ENCODE data around the gene TMEM143.

TMEM143 gene

DNA sequence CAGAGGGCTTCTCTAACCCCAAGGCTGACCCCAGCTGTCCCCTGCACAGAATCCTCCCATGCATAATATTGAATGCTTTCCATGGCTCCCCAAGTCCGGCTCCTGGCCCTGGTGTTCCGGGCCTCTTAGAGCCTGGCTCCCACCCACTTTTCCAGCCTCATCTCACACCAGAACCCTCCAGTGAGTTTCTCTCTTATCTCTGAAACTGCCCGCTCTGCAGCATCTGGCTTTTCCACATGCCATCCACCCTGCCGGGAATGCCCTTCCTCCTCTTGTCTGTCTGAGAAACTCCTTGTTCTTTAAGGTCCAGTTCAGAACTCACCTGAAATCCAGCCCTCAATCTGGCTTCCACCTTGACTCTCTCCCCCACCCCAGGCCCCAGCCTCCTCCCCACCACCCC is 7.2 kb upstream of the TMEM143 start:
- H3K9me3 ChIP-seq (ENCODE audit: control insufficient read depth, insufficient read depth, low read length): no peaks in the 10 kb centered on the region
- H3K4me2 ChIP-seq (ENCODE audit: low read length): no peak overlapping the region
- H3K27ac ChIP-seq (ENCODE audit: low read depth, low read length): no peak overlapping the region
- H3K79me2 ChIP-seq (ENCODE audit: control insufficient read depth, low read length): no peaks in the 10 kb centered on the region
- TF ChIP-seq EZH2phosphoT487 (IDR thresholded peaks at IDR 0.05; ENCODE audit: borderline replicate concordance, low read length): no peak
- TF ChIP-seq, protein P1, sequence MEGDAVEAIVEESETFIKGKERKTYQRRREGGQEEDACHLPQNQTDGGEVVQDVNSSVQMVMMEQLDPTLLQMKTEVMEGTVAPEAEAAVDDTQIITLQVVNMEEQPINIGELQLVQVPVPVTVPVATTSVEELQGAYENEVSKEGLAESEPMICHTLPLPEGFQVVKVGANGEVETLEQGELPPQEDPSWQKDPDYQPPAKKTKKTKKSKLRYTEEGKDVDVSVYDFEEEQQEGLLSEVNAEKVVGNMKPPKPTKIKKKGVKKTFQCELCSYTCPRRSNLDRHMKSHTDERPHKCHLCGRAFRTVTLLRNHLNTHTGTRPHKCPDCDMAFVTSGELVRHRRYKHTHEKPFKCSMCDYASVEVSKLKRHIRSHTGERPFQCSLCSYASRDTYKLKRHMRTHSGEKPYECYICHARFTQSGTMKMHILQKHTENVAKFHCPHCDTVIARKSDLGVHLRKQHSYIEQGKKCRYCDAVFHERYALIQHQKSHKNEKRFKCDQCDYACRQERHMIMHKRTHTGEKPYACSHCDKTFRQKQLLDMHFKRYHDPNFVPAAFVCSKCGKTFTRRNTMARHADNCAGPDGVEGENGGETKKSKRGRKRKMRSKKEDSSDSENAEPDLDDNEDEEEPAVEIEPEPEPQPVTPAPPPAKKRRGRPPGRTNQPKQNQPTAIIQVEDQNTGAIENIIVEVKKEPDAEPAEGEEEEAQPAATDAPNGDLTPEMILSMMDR (IDR thresholded peaks at IDR 0.05; ENCODE audit: low read depth, low read length, poor library complexity, severe bottlenecking): no peak
- no peaks in the 10 kb centered on the region for H3K27me3 ChIP-seq (ENCODE audit: control insufficient read depth, low read length)
- no peaks in the 10 kb centered on the region for H3K36me3 ChIP-seq (ENCODE audit: control insufficient read depth, low read length)
- H3K9me2 ChIP-seq (replicated peaks; ENCODE audit: control insufficient read depth, low read length): no peaks in the 10 kb centered on the region
- no peaks in the 10 kb centered on the region for H3F3A ChIP-seq (ENCODE audit: control insufficient read depth, insufficient read depth)
- H4K20me1 ChIP-seq (ENCODE audit: control insufficient read depth, insufficient read depth, low read depth, low read length): no peaks in the 10 kb centered on the region
- no peak overlapping the region for H3K4me3 ChIP-seq (ENCODE audit: low read length)
- no peaks in the 10 kb centered on the region for H3K4me1 ChIP-seq (ENCODE audit: control insufficient read depth, low read length)

DNA sequence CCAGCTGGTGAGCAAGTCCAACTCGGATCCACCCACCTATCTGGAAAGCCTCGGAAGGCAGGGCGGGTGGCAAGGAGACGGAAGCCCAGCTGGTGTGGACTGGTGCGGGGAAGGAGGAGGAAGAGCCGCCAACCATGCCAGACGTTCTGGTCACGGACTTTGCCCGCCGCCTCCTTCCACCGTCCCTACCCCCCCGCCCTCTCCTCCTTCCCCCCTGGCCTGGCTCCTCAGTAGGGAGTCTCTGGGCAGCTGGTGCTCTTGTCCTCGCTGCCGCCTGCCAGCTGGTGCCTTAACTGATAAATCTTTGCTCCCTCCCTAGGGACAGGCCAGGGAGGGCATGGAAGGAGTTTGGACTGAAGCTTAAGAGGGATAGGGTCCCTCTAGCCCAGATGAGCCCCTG is 5.2 kb upstream of the TMEM143 start:
- Histone ChIP-seq H3K27me3 (ENCODE audit: control insufficient read depth, low read length) (no peaks in the 10 kb centered on the region), H3K9me3 (ENCODE audit: control insufficient read depth, insufficient read depth, low read length) (no peaks in the 10 kb centered on the region), H3K4me1 (ENCODE audit: control insufficient read depth, low read length) (peaks cover 8% of the 10 kb centered on the region), H3F3A (ENCODE audit: control insufficient read depth, insufficient read depth) (no peaks in the 10 kb centered on the region), H3K27ac (ENCODE audit: low read depth, low read length) (no peak overlapping the region), H3K79me2 (ENCODE audit: control insufficient read depth, low read length) (no peaks in the 10 kb centered on the region), H3K4me2 (ENCODE audit: low read length) (no peak overlapping the region), H3K4me3 (ENCODE audit: low read length) (no peak overlapping the region), H4K20me1 (ENCODE audit: control insufficient read depth, insufficient read depth, low read depth, low read length) (no peaks in the 10 kb centered on the region), H3K36me3 (ENCODE audit: control insufficient read depth, low read length) (no peaks in the 10 kb centered on the region), H3K9me2 (replicated peaks; ENCODE audit: control insufficient read depth, low read length) (no peaks in the 10 kb centered on the region)
- no peak for TF ChIP-seq EZH2phosphoT487 (IDR thresholded peaks at IDR 0.05; ENCODE audit: borderline replicate concordance, low read length)
- TF ChIP-seq, protein P1 (IDR thresholded peaks at IDR 0.05; ENCODE audit: low read depth, low read length, poor library complexity, severe bottlenecking): no peak

DNA sequence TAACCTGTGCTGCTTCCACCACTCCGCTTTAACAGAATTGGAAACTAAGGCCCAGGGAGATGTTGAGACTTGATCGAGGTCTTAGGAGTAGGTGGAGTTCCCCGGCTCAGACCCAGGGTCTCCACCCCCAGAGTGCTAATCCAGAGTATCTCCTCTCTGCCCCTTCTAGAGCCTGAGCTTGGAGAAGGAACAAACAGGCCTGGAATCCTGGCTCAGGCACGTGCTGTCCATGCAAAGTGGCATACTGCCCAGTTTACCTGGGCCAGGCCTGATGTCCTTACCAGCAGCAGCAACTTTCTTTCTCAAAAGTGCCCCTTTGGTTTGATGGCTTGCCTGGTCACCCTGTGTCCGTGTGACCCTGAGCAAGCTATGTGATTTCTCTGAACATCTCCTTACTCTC is 4.1 kb upstream of the TMEM143 start:
- no peak overlapping the region for H3K4me2 ChIP-seq (ENCODE audit: low read length)
- no peaks in the 10 kb centered on the region for H3K27me3 ChIP-seq (ENCODE audit: control insufficient read depth, low read length)
- H3K4me1 ChIP-seq (ENCODE audit: control insufficient read depth, low read length): peaks cover 12% of the 10 kb centered on the region
- H3K9me3 ChIP-seq (ENCODE audit: control insufficient read depth, insufficient read depth, low read length): no peaks in the 10 kb centered on the region
- H3F3A ChIP-seq (ENCODE audit: control insufficient read depth, insufficient read depth): no peaks in the 10 kb centered on the region
- no peak for TF ChIP-seq EZH2phosphoT487 (IDR thresholded peaks at IDR 0.05; ENCODE audit: borderline replicate concordance, low read length)
- TF ChIP-seq, protein P1 (IDR thresholded peaks at IDR 0.05; ENCODE audit: low read depth, low read length, poor library complexity, severe bottlenecking): no peak
- H3K27ac ChIP-seq (ENCODE audit: low read depth, low read length): no peak overlapping the region
- no peaks in the 10 kb centered on the region for H3K79me2 ChIP-seq (ENCODE audit: control insufficient read depth, low read length)
- no peak overlapping the region for H3K4me3 ChIP-seq (ENCODE audit: low read length)
- H3K36me3 ChIP-seq (ENCODE audit: control insufficient read depth, low read length): no peaks in the 10 kb centered on the region
- H4K20me1 ChIP-seq (ENCODE audit: control insufficient read depth, insufficient read depth, low read depth, low read length): no peaks in the 10 kb centered on the region
- no peaks in the 10 kb centered on the region for H3K9me2 ChIP-seq (replicated peaks; ENCODE audit: control insufficient read depth, low read length)

DNA sequence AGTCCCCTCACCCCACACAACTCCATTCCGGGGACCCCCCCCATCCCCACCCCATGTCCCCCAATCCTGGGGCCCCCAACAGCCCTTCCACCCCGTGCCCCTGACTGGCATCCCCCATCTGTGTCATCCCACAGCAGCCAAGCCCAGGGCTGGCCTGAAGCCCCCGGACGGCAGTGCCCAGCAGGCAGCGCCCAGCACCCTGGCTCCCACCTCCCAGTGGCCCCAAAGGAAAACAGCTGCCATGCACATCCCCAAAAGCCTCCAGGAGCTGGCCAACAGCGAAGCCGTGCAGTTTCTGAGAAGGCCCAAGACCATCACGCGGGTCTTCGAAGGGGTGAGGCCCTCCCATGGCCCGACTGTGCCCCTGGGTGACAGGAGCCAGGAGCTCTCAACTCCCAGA is 1.9 kb upstream of the TMEM143 start:
- H3K4me1 ChIP-seq (ENCODE audit: control insufficient read depth, low read length): peaks cover 17% of the 10 kb centered on the region
- H3K9me2 ChIP-seq (replicated peaks; ENCODE audit: control insufficient read depth, low read length): no peaks in the 10 kb centered on the region
- no peak overlapping the region for H3K4me2 ChIP-seq (ENCODE audit: low read length)
- TF ChIP-seq, protein P1 (IDR thresholded peaks at IDR 0.05; ENCODE audit: low read depth, low read length, poor library complexity, severe bottlenecking): no peak
- no peak for TF ChIP-seq EZH2phosphoT487 (IDR thresholded peaks at IDR 0.05; ENCODE audit: borderline replicate concordance, low read length)
- H3F3A ChIP-seq (ENCODE audit: control insufficient read depth, insufficient read depth): no peaks in the 10 kb centered on the region
- no peaks in the 10 kb centered on the region for H3K9me3 ChIP-seq (ENCODE audit: control insufficient read depth, insufficient read depth, low read length)
- H4K20me1 ChIP-seq (ENCODE audit: control insufficient read depth, insufficient read depth, low read depth, low read length): no peaks in the 10 kb centered on the region
- H3K4me3 ChIP-seq (ENCODE audit: low read length): no peak overlapping the region
- H3K36me3 ChIP-seq (ENCODE audit: control insufficient read depth, low read length): peaks cover 4% of the 10 kb centered on the region; the same call in 1 of the 2 replicates
- H3K27me3 ChIP-seq (ENCODE audit: control insufficient read depth, low read length): no peaks in the 10 kb centered on the region
- no peak overlapping the region for H3K27ac ChIP-seq (ENCODE audit: low read depth, low read length)
- H3K79me2 ChIP-seq (ENCODE audit: control insufficient read depth, low read length): no peaks in the 10 kb centered on the region
